AG04450 (cell line): ENCODE measurements around the gene DSE. TPM values are rescaled to one million over a fixed set of nuclear protein-coding genes. Genes with fewer than 3 reads are reported as not detected.

Source experiments
- CTCF ChIA-PET: fragments of 300-600, 350-600 bp; formaldehyde crosslinking; extraction: SDS; loops from one replicate; lab custom pipeline; 2022; ENCODE audit warnings: antibody characterized with exemption, inconsistent platforms; lab: Charles Lee
- POLR2A ChIA-PET: fragments of 350-600 bp; formaldehyde crosslinking; extraction: SDS; loops from one replicate; lab custom pipeline; 2021; ENCODE audit warnings: antibody characterized with exemption, inconsistent platforms; lab: Yijun Ruan, JAX
- DNase-seq: peaks from one replicate; pipeline ENCODE4 v3.0.0-alpha.2; 2011; ENCODE audit warnings: low read depth, low spot score
- H3K27ac ChIP-seq: one replicate; pipeline ENCODE4 v1.5.1; 2012; ENCODE audit warnings: low read depth, low read length, control low read depth
- H3K27me3 ChIP-seq: one replicate; pipeline ENCODE4 v1.6.0; 2012; ENCODE audit warnings: low read length; ENCODE audit not compliant: control insufficient read depth, insufficient read depth
- H3K4me3 ChIP-seq: 2 replicates; pipeline ENCODE4 v1.5.1; 2011; ENCODE audit warnings: mild to moderate bottlenecking, low read depth, low read length, control low read depth
- H3K9me3 ChIP-seq: 2 replicates; pipeline ENCODE4 v1.5.1; 2012; ENCODE audit warnings: low read length; ENCODE audit not compliant: control insufficient read depth, insufficient read depth
- CTCF ChIP-seq: IDR thresholded peaks from 2 replicates; pipeline ENCODE4 v1.5.1; 2011; ENCODE audit warnings: low read depth, low read length, control low read depth, inconsistent platforms
- polyA plus RNA-seq: library from polyadenylated mRNA; depleted of rRNA; stranded (reverse); fragments of >200 nt; gene quantifications from 2 replicates; pipeline ENCODE4 v1.2.3, GENCODE V29; 2011

DSE gene
- polyA plus RNA-seq, 1 experiment = 86.2 TPM

GRCh38 chr6:116369540-116369939 lies 1.2 kb upstream of the DSE start:
- POLR2A ChIA-PET = no interaction called here
- no peak overlapping the region for H3K27ac ChIP-seq
- no peaks in the 10 kb centered on the region for H3K27me3 ChIP-seq
- no peaks in the 10 kb centered on the region for H3K9me3 ChIP-seq
- no peak for DNase-seq
- no peak for TF ChIP-seq CTCF
- peak overlapping the region; percentile 88 for H3K4me3 ChIP-seq
- CTCF ChIA-PET = interaction anchor here (1.4 kb wide), 1 partner anchor 17 kb away, joined by 3 read pairs; no protein-coding TSS in a partner anchor

GRCh38 chr6:116369964-116370759 lies 585 bp upstream of the DSE start:
- POLR2A ChIA-PET = interaction anchor here (0.8 to 2.2 kb wide), 6 partner anchors 16 to 188 kb away, joined by 3 to 15 read pairs (median 4); partner anchors contain the start of genes CALHM5 and TSPYL1
- TF ChIP-seq CTCF = no peak
- Histone ChIP-seq H3K4me3 (peak overlapping the region; percentile 88), H3K27me3 (no peaks in the 10 kb centered on the region), H3K27ac (peak overlapping the region; percentile 85), H3K9me3 (no peaks in the 10 kb centered on the region)
- CTCF ChIA-PET = interaction anchor here (0.7 to 2.3 kb wide), 7 partner anchors 16 to 152 kb away, joined by 3 to 8 read pairs (median 4); no protein-coding TSS in a partner anchor
- DNase-seq = no peak

GRCh38 chr6:116371120-116371917 lies 572 bp downstream of the DSE start:
- ChIA-PET CTCF (interaction anchor here (0.7 to 2.3 kb wide), 9 partner anchors 22 to 190 kb away, joined by 3 to 15 read pairs (median 4); no protein-coding TSS in a partner anchor), POLR2A (interaction anchor here (0.7 to 2.2 kb wide), 20 partner anchors 9 to 199 kb away, joined by 3 to 15 read pairs (median 4); partner anchors contain the start of genes CALHM5, RWDD1 and TSPYL1)

GRCh38 chr6:116371918-116372209 lies 1.1 kb downstream of the DSE start:
- ChIA-PET POLR2A (interaction anchor here (0.7 to 2.2 kb wide), 16 partner anchors 15 to 199 kb away, joined by 3 to 15 read pairs (median 4); partner anchors contain the start of genes CALHM5, RWDD1 and TSPYL1), CTCF (interaction anchor here (0.7 to 2.3 kb wide), 6 partner anchors 22 to 189 kb away, joined by 3 to 15 read pairs (median 4); no protein-coding TSS in a partner anchor)
- no peak for TF ChIP-seq CTCF
- Histone ChIP-seq H3K4me3 (peak overlapping the region; percentile 88), H3K9me3 (no peaks in the 10 kb centered on the region), H3K27me3 (no peaks in the 10 kb centered on the region), H3K27ac (peak overlapping the region; percentile 98)
- no peak for DNase-seq

More at GRCh38 chr6:116371120-116371917, 572 bp downstream of the DSE start:
- Histone ChIP-seq H3K9me3 (no peaks in the 10 kb centered on the region), H3K27ac (peak overlapping the region; percentile 98), H3K27me3 (no peaks in the 10 kb centered on the region), H3K4me3 (peak overlapping the region; percentile 88)
- no peak for TF ChIP-seq CTCF
- peak; percentile 81 for DNase-seq
